HG03469 (cell line): ENCODE measurements around the gene OR8B8.
"Not testable (repeated sequence)": the region's sequence is repeated elsewhere in the genome, so short reads cannot be mapped to it uniquely, and the experiment has no call there.

Experiments used
- ATAC-seq: cut with Tn5 transposase; IDR thresholded peaks from one replicate; pipeline ENCODE4 v1.9.1; 2021; ENCODE audit warnings: mild to moderate bottlenecking, moderate library complexity, moderate number of reproducible peaks; ENCODE audit not compliant: unreplicated experiment

OR8B8 gene

GRCh38 chr11:124445646-124446150 lies at the start of gene OR8B8:
TSS of gene OR8B8 (minus strand) at chr11:124445696. CDS start at chr11:124441085, 4,611 bp downstream.
- no peak for ATAC-seq

- ATAC-seq = no peak
Observed at GRCh38 chr11:124493016-124493655, 47.6 kb upstream of the OR8B8 start.

- ATAC-seq = no peak
Observed at GRCh38 chr11:124483422-124483821, 37.9 kb upstream of the OR8B8 start.

GRCh38 chr11:124482362-124483147 lies 37.1 kb upstream of the OR8B8 start:
- no peak for ATAC-seq

- no peak for ATAC-seq
Observed at GRCh38 chr11:124481365-124482323, 36.1 kb upstream of the OR8B8 start.

GRCh38 chr11:124479561-124479960 lies 34.1 kb upstream of the OR8B8 start:
- ATAC-seq = no peak

- no peak for ATAC-seq
Observed at GRCh38 chr11:124475265-124475664, 29.8 kb upstream of the OR8B8 start.

GRCh38 chr11:124474779-124475178 lies 29.3 kb upstream of the OR8B8 start:
- no peak for ATAC-seq

- ATAC-seq = no peak
Observed at GRCh38 chr11:124474079-124474478, 28.6 kb upstream of the OR8B8 start.

GRCh38 chr11:124473476-124473875 lies 28.0 kb upstream of the OR8B8 start:
- no peak for ATAC-seq

- ATAC-seq = no peak
Observed at GRCh38 chr11:124470561-124471227, 25.2 kb upstream of the OR8B8 start.

GRCh38 chr11:124467381-124467927 lies 22.0 kb upstream of the OR8B8 start:
- no peak for ATAC-seq

GRCh38 chr11:124465368-124465767 lies 19.9 kb upstream of the OR8B8 start:
- ATAC-seq = no peak

GRCh38 chr11:124463990-124464389 lies 18.5 kb upstream of the OR8B8 start:
- no peak for ATAC-seq

- no peak for ATAC-seq
Observed at GRCh38 chr11:124463324-124463723, 17.8 kb upstream of the OR8B8 start.

GRCh38 chr11:124460459-124460858 lies 15.0 kb upstream of the OR8B8 start:
- no peak for ATAC-seq

GRCh38 chr11:124459379-124459778 lies 13.9 kb upstream of the OR8B8 start:
- not testable (repeated sequence) for ATAC-seq

GRCh38 chr11:124454552-124454951 lies 9.1 kb upstream of the OR8B8 start:
- ATAC-seq = no peak

GRCh38 chr11:124446916-124447315 lies 1.4 kb upstream of the OR8B8 start:
- no peak for ATAC-seq

- no peak for ATAC-seq
Observed at GRCh38 chr11:124442847-124443246, 2.6 kb downstream of the OR8B8 start.
